Esophagus squamous epithelium (tissue), 4 donors: Measurements from ENCODE around the gene CAMK2D.

Source experiments
- POLR2A ChIP-seq, 4 donors: fragments of 450-650 bp; IDR thresholded peaks; one replicate each; pipeline ENCODE4 v1.6.1; 2017; ENCODE audit warnings: antibody characterized with exemption in 4 of 4, mild to moderate bottlenecking in 4 of 4, moderate library complexity in 3 of 4
- TF ChIP-seq, protein P1 (sequence below), 6 experiments: fragments of 450-650 bp in 4 of 6; fragments of 200-600 bp in 2 of 6; sonication (generic) in 2 of 6; IDR thresholded peaks; one replicate each; pipeline ENCODE4 v1.5.1; 2016 to 2019; ENCODE audit warnings: antibody characterized with exemption in 6 of 6, mild to moderate bottlenecking in 4 of 6, moderate library complexity in 4 of 6

DNA sequence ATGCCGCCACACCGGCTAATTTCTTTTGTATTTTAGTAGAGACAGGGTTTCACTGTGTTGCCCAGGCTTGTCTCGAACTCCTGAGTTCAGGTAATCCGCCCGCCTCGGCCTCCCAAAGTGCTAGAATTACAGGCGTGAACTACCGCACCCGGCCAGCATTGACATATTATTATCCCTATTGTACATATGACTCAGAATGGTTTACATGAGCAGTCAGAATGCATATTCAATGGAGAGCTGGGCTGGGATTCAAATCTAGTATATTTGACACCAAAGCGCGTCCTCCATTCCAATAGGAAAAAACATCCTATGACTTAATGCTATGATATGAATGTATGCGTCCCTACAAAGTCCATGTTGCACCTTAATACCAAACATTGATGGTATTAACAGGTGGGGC lies 281.4 kb downstream of the CAMK2D start:
- no peak for TF ChIP-seq POLR2A (IDR thresholded peaks at IDR 0.05)
- TF ChIP-seq, protein P1, sequence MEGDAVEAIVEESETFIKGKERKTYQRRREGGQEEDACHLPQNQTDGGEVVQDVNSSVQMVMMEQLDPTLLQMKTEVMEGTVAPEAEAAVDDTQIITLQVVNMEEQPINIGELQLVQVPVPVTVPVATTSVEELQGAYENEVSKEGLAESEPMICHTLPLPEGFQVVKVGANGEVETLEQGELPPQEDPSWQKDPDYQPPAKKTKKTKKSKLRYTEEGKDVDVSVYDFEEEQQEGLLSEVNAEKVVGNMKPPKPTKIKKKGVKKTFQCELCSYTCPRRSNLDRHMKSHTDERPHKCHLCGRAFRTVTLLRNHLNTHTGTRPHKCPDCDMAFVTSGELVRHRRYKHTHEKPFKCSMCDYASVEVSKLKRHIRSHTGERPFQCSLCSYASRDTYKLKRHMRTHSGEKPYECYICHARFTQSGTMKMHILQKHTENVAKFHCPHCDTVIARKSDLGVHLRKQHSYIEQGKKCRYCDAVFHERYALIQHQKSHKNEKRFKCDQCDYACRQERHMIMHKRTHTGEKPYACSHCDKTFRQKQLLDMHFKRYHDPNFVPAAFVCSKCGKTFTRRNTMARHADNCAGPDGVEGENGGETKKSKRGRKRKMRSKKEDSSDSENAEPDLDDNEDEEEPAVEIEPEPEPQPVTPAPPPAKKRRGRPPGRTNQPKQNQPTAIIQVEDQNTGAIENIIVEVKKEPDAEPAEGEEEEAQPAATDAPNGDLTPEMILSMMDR (IDR thresholded peaks at IDR 0.05): no peak
